Mammary epithelial cell (primary cell): ENCODE results near the gene CREBBP.

ENCODE experiments used
- EZH2 ChIP-seq: IDR thresholded peaks from 2 replicates; pipeline ENCODE4 v1.6.1; 2012; ENCODE audit warnings: low read length, inconsistent platforms, borderline replicate concordance
- TF ChIP-seq, protein P1 (sequence below), 2 donors: IDR thresholded peaks in 1 of 2; conservative IDR thresholded peaks in 1 of 2; 2 replicates each; pipeline ENCODE4 v1.5.1; 2011 to 2012; ENCODE audit warnings: inconsistent platforms in 2 of 2, low read length in 2 of 2, mild to moderate bottlenecking in 2 of 2, control low read depth in 1 of 2, low read depth in 1 of 2; ENCODE audit not compliant: insufficient read depth in 1 of 2; ENCODE audit errors: extremely low read depth in 1 of 2

GRCh38 chr16:3734758-3735221 is 145.7 kb downstream of the CREBBP start:
- TF ChIP-seq, protein P1, sequence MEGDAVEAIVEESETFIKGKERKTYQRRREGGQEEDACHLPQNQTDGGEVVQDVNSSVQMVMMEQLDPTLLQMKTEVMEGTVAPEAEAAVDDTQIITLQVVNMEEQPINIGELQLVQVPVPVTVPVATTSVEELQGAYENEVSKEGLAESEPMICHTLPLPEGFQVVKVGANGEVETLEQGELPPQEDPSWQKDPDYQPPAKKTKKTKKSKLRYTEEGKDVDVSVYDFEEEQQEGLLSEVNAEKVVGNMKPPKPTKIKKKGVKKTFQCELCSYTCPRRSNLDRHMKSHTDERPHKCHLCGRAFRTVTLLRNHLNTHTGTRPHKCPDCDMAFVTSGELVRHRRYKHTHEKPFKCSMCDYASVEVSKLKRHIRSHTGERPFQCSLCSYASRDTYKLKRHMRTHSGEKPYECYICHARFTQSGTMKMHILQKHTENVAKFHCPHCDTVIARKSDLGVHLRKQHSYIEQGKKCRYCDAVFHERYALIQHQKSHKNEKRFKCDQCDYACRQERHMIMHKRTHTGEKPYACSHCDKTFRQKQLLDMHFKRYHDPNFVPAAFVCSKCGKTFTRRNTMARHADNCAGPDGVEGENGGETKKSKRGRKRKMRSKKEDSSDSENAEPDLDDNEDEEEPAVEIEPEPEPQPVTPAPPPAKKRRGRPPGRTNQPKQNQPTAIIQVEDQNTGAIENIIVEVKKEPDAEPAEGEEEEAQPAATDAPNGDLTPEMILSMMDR (conservative IDR thresholded peaks at IDR 0.05 in 1 of 2, IDR thresholded peaks at IDR 0.05 in 1 of 2; ENCODE audit: extremely low read depth in 1 of 2, insufficient read depth in 1 of 2, low read depth in 1 of 2, low read length in 2 of 2) = no peak
- no peak for TF ChIP-seq EZH2
